Measurements from ENCODE around the gene SERPINA3.

DNA sequence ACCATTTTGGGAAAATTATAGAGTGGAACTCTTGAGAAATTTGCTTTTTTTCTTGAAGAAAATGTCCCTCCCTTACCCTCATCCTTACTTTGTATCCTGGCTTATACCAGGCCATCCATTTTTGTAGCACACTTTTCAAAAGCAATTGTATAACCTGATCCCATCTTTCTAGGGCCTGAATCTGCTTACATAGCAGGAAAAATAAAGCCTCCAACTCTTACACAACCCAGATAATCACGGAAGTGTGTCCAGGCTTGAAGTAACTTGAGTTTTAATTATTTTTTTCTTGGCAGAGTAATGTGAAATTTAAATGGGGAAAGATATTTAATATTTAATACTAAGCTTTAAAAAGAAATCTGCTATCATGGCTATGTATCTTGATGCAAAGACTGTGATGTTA, 23.0 kb downstream of the SERPINA3 start:
- no peak for TF ChIP-seq CTCF (IDR thresholded peaks at IDR 0.05)
- no peak for TF ChIP-seq POLR2A (IDR thresholded peaks at IDR 0.05)
